Superior temporal gyrus (tissue), 1 donor: ENCODE measurements around the gene BMP5.
"Not testable (repeated sequence)": the region's sequence is repeated elsewhere in the genome, so short reads cannot be mapped to it uniquely, and the experiment has no call there.

ENCODE experiments used
- DNase-seq: peaks from one replicate; pipeline ENCODE4 v3.0.0-alpha.2; 2016; ENCODE audit errors: extremely low spot score

The BMP5 gene

GRCh38 chr6:55875400-55875799 is at the start of gene BMP5:
TSS of gene BMP5 (minus strand) at chr6:55875590. CDS start at chr6:55874865, 725 bp downstream.
- no peak for DNase-seq

GRCh38 chr6:55922406-55922805 is 47.0 kb upstream of the BMP5 start:
- no peak for DNase-seq

GRCh38 chr6:55919716-55920308 is 44.4 kb upstream of the BMP5 start:
- no peak for DNase-seq

- no peak for DNase-seq
Observed at GRCh38 chr6:55918639-55919038, 43.2 kb upstream of the BMP5 start.

GRCh38 chr6:55917751-55918415 is 42.5 kb upstream of the BMP5 start:
- DNase-seq = no peak

GRCh38 chr6:55916188-55916587 is 40.8 kb upstream of the BMP5 start:
- no peak for DNase-seq

- no peak for DNase-seq
Observed at GRCh38 chr6:55913228-55914195, 38.1 kb upstream of the BMP5 start.

GRCh38 chr6:55910466-55910865 is 35.1 kb upstream of the BMP5 start:
- DNase-seq = not testable (repeated sequence)

GRCh38 chr6:55909911-55910310 is 34.5 kb upstream of the BMP5 start:
- not testable (repeated sequence) for DNase-seq

GRCh38 chr6:55902796-55903195 is 27.4 kb upstream of the BMP5 start:
- no peak for DNase-seq

- DNase-seq = no peak
Observed at GRCh38 chr6:55901765-55902270, 26.4 kb upstream of the BMP5 start.

GRCh38 chr6:55898342-55898741 is 23.0 kb upstream of the BMP5 start:
- DNase-seq = no peak

- DNase-seq = no peak
Observed at GRCh38 chr6:55897346-55897745, 22.0 kb upstream of the BMP5 start.

GRCh38 chr6:55895972-55896730 is 20.8 kb upstream of the BMP5 start:
- DNase-seq = no peak

- no peak for DNase-seq
Observed at GRCh38 chr6:55892749-55893357, 17.5 kb upstream of the BMP5 start.

- DNase-seq = no peak
Observed at GRCh38 chr6:55888917-55889316, 13.5 kb upstream of the BMP5 start.

- peak; percentile 73 for DNase-seq
Observed at GRCh38 chr6:55886185-55886836, 10.9 kb upstream of the BMP5 start.

- DNase-seq = no peak
Observed at GRCh38 chr6:55882718-55883569, 7.6 kb upstream of the BMP5 start.

- no peak for DNase-seq
Observed at GRCh38 chr6:55877283-55877682, 1.9 kb upstream of the BMP5 start.

- no peak for DNase-seq
Observed at GRCh38 chr6:55874316-55874715, 1.1 kb downstream of the BMP5 start.
